HCT116 (cell line): ENCODE results near the gene DEF6. TPM values are rescaled to one million over a fixed set of nuclear protein-coding genes. Genes with fewer than 3 reads are reported as not detected.

Source experiments
- ATAC-seq: fragments of 200-7000 bp; cut with Tn5 transposase; 2 replicates; pipeline ENCODE4 v1.9.1; 2020; ENCODE audit warnings: mild to moderate bottlenecking, moderate library complexity
- BruUV-seq: library from RNA; stranded (reverse); fragments of 400-500 nt; replicated peaks from 2 replicates; lab custom pipeline; 2021; lab: Mats Ljungman, UMichigan
- CTCF ChIA-PET: fragments of 300-600 bp; sonication (Branson Sonifier 250); formaldehyde crosslinking; loops from one replicate; lab custom pipeline; 2021; ENCODE audit warnings: antibody characterized with exemption; lab: Charles Lee
- POLR2A ChIA-PET: fragments of 300-600, 350-600 bp; sonication (Branson Sonifier 250); formaldehyde crosslinking; loops from one replicate; lab custom pipeline; 2021; ENCODE audit warnings: antibody characterized with exemption; lab: Charles Lee
- RAD21 ChIA-PET, 2 experiments: fragments of 300-600 bp; sonication (Branson Sonifier 250); formaldehyde crosslinking; loops; one replicate each; lab custom pipeline; 2023; ENCODE audit warnings: low total read pairs in 2 of 2; ENCODE audit not compliant: uncharacterized antibody in 2 of 2, unreplicated experiment in 2 of 2, low non-redundant PET in 1 of 2; lab: Charles Lee
- DNase-seq: peaks from one replicate; pipeline ENCODE4 v3.0.0-alpha.2; 2010; ENCODE audit warnings: low read depth, low spot score
- H2AFZ ChIP-seq: fragments of 200-600 bp; shearing (Covaris generic), sonication (generic); 2 replicates; pipeline ENCODE4 v1.6.1; 2017; ENCODE audit warnings: low read depth, mixed run types, mixed read lengths, antibody characterized with exemption, low read length; ENCODE audit not compliant: poor library complexity, severe bottlenecking
- H3K27ac ChIP-seq: 2 replicates; pipeline ENCODE4 v1.5.1; 2012; ENCODE audit warnings: low read depth, low read length
- H3K27me3 ChIP-seq: fragments of 200-600 bp; sonication (generic); 2 replicates; pipeline ENCODE4 v1.6.1; 2016; ENCODE audit warnings: mixed run types, low read length, mixed read lengths; ENCODE audit not compliant: insufficient read depth
- H3K36me3 ChIP-seq, 2 experiments: fragments of 200-500 bp in 1 of 2; fragments of 200-600 bp in 1 of 2; sonication (Bioruptor generic) in 1 of 2; sonication (generic) in 1 of 2; 2 replicates each; pipeline versions ENCODE4 v1.5.1 to v1.6.1; 2014 to 2016; ENCODE audit warnings: low read length in 2 of 2, inconsistent platforms in 1 of 2, mixed read lengths in 1 of 2, mixed run types in 1 of 2; ENCODE audit not compliant: insufficient read depth in 2 of 2, control insufficient read depth in 1 of 2
- H3K4me1 ChIP-seq, 2 experiments: fragments of 200-600 bp in 1 of 2; sonication (generic) in 1 of 2; 2 replicates each; pipeline versions ENCODE4 v1.5.1 to v1.6.1; 2012 to 2017; ENCODE audit warnings: low read length in 2 of 2, inconsistent platforms in 1 of 2, mild to moderate bottlenecking in 1 of 2, mixed read lengths in 1 of 2, mixed run types in 1 of 2, moderate library complexity in 1 of 2; ENCODE audit not compliant: insufficient read depth in 2 of 2, control insufficient read depth in 1 of 2
- H3K4me2 ChIP-seq: fragments of 200-600 bp; sonication (generic); 2 replicates; pipeline ENCODE4 v1.6.1; 2017; ENCODE audit warnings: mixed run types, low read length, mixed read lengths
- H3K4me3 ChIP-seq, 2 experiments: fragments of 200-600 bp in 1 of 2; sonication (generic) in 1 of 2; replicated peaks in 1 of 2; 2 replicates each; pipeline ENCODE4 v1.5.1; 2011 to 2016; ENCODE audit warnings: low read length in 2 of 2, control low read depth in 1 of 2, low read depth in 1 of 2, mild to moderate bottlenecking in 1 of 2, mixed read lengths in 1 of 2, mixed run types in 1 of 2
- H3K79me2 ChIP-seq: fragments of 200-600 bp; sonication (generic); 2 replicates; pipeline ENCODE4 v1.6.1; 2017; ENCODE audit warnings: mild to moderate bottlenecking, mixed run types, low read length, moderate library complexity, mixed read lengths; ENCODE audit not compliant: insufficient read depth
- H3K9ac ChIP-seq: fragments of 200-600 bp; sonication (generic); 2 replicates; pipeline ENCODE4 v1.6.1; 2016; ENCODE audit warnings: low read length, mixed read lengths
- H3K9me2 ChIP-seq: fragments of 200-600 bp; sonication (generic), shearing (Covaris generic); 2 replicates; pipeline ENCODE4 v1.6.1; 2017; ENCODE audit warnings: mixed run types, mild to moderate bottlenecking, moderate library complexity; ENCODE audit not compliant: insufficient read depth
- H3K9me3 ChIP-seq, 2 experiments: fragments of 200-500 bp in 1 of 2; fragments of 200-600 bp in 1 of 2; sonication (Bioruptor generic) in 1 of 2; sonication (generic) in 1 of 2; 2 replicates each; pipeline ENCODE4 v1.6.1; 2014 to 2017; ENCODE audit warnings: low read length in 2 of 2, mixed read lengths in 2 of 2, inconsistent platforms in 1 of 2, low read depth in 1 of 2, mild to moderate bottlenecking in 1 of 2, mixed run types in 1 of 2, moderate library complexity in 1 of 2; ENCODE audit not compliant: control insufficient read depth in 1 of 2, insufficient read depth in 1 of 2
- H4K20me1 ChIP-seq: fragments of 200-600 bp; sonication (generic), shearing (Covaris generic); 2 replicates; pipeline ENCODE4 v1.6.1; 2017; ENCODE audit warnings: mixed run types, mild to moderate bottlenecking, moderate library complexity; ENCODE audit not compliant: insufficient read depth
- CBX3 ChIP-seq: IDR thresholded peaks from 2 replicates; pipeline ENCODE4 v1.6.1; 2012; ENCODE audit warnings: low read depth
- CEBPB ChIP-seq: IDR thresholded peaks from 2 replicates; pipeline ENCODE4 v1.6.1; 2012; ENCODE audit warnings: low read depth
- EGR1 ChIP-seq: IDR thresholded peaks from 2 replicates; pipeline ENCODE4 v1.6.1; 2012; ENCODE audit warnings: low read depth
- ELF1 ChIP-seq: IDR thresholded peaks from 2 replicates; pipeline ENCODE4 v1.6.1; 2012; ENCODE audit warnings: low read depth, borderline replicate concordance
- EZH2 ChIP-seq: fragments of 200-600 bp; sonication (generic); IDR thresholded peaks from 2 replicates; pipeline ENCODE4 v1.6.1; 2017; ENCODE audit warnings: antibody characterized with exemption, mixed run types
- EZH2phosphoT487 ChIP-seq: fragments of 200-600 bp; IDR thresholded peaks from 2 replicates; pipeline ENCODE4 v1.6.1; 2018; ENCODE audit warnings: antibody characterized with exemption, borderline replicate concordance
- FOSL1 ChIP-seq: IDR thresholded peaks from 2 replicates; pipeline ENCODE4 v1.6.1; 2012; ENCODE audit warnings: low read depth
- JUND ChIP-seq: IDR thresholded peaks from 2 replicates; pipeline ENCODE4 v1.6.1; 2012
- POLR2A ChIP-seq: IDR thresholded peaks from 2 replicates; pipeline ENCODE4 v1.7.0; 2011; ENCODE audit warnings: borderline replicate concordance; ENCODE audit not compliant: insufficient read depth, insufficient read length; ENCODE audit errors: extremely low read depth
- POLR2AphosphoS5 ChIP-seq: IDR thresholded peaks from 2 replicates; pipeline ENCODE4 v1.6.1; 2011; ENCODE audit warnings: mild to moderate bottlenecking, low read depth, low read length, moderate library complexity
- RAD21 ChIP-seq: IDR thresholded peaks from 2 replicates; pipeline ENCODE4 v1.6.1; 2012; ENCODE audit warnings: low read depth, mild to moderate bottlenecking
- SIN3A ChIP-seq: IDR thresholded peaks from 2 replicates; pipeline ENCODE4 v1.6.1; 2012; ENCODE audit warnings: low read depth
- SP1 ChIP-seq: IDR thresholded peaks from 2 replicates; pipeline ENCODE4 v1.6.1; 2012; ENCODE audit warnings: low read depth
- SRF ChIP-seq: IDR thresholded peaks from 2 replicates; pipeline ENCODE4 v1.6.1; 2012; ENCODE audit warnings: low read depth
- YY1 ChIP-seq: IDR thresholded peaks from 2 replicates; pipeline ENCODE4 v1.6.1; 2011; ENCODE audit warnings: low read length, low read depth, moderate library complexity, mild to moderate bottlenecking; ENCODE audit not compliant: insufficient replicate concordance; ENCODE audit errors: extremely low read depth
- ZNF274 ChIP-seq: fragments of 200-500 bp; sonication (Bioruptor generic); IDR thresholded peaks from 2 replicates; pipeline ENCODE4 v1.6.1; 2014; ENCODE audit warnings: mild to moderate bottlenecking, low read depth, low read length, inconsistent platforms
- intact Hi-C: fragments of 100-400 bp; cut with micrococcal nuclease; formaldehyde crosslinking; loops from 2 replicates; pipeline ENCODE4 v1.10.0; 2022
- total RNA-seq: library from RNA; stranded (reverse); gene quantifications from one replicate; pipeline ENCODE4 v1.2.1, GENCODE V29; 2021; ENCODE audit not compliant: unreplicated experiment
- TF ChIP-seq, protein P1 (sequence below): IDR thresholded peaks from 2 replicates; pipeline ENCODE4 v1.6.1; 2011; ENCODE audit warnings: mild to moderate bottlenecking, low read length, moderate library complexity; ENCODE audit not compliant: insufficient replicate concordance; ENCODE audit errors: extremely low read depth
- TF ChIP-seq, protein P2 (sequence below): IDR thresholded peaks from 2 replicates; pipeline ENCODE4 v1.6.1; 2012
- TF ChIP-seq, protein P3 (sequence below): IDR thresholded peaks from 2 replicates; pipeline ENCODE4 v1.6.1; 2012
- TF ChIP-seq, protein P4 (sequence below): IDR thresholded peaks from 2 replicates; pipeline ENCODE4 v1.6.1; 2012; ENCODE audit warnings: low read depth

DEF6 gene
- total RNA-seq, 1 experiment from 2014 or later: 40.4 TPM

DNA sequence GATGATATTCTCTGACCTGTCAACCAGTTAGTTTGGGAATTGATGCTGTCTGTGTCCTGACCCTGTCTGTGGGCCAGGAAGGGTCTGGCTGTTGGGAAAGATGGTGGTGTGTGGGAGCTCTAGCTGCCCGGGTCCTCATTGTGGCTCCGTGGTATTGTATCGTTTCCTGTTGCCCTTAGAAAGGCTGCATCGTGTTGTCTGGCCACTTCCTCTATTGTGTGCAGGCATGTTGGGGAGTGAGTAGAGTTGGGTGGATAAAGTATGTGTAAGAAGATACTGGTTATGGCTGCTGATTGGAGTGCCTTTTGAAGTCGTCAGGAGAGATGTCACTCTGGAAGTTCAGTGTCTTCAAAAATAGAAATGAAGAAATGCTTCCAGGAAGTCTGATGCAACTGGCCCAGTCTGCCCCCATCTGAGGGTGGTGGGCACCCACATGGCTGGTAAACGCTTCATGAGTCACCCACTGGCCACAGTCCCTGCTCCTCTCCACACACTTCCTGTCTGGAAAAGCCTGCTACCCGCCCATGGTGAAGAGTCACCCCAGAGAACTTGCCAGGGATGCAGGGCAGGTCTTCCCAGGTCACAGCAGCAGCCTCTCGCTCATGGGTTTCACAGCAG is 72.6 kb downstream of the DEF6 start (continued):
- TF ChIP-seq, protein P1, sequence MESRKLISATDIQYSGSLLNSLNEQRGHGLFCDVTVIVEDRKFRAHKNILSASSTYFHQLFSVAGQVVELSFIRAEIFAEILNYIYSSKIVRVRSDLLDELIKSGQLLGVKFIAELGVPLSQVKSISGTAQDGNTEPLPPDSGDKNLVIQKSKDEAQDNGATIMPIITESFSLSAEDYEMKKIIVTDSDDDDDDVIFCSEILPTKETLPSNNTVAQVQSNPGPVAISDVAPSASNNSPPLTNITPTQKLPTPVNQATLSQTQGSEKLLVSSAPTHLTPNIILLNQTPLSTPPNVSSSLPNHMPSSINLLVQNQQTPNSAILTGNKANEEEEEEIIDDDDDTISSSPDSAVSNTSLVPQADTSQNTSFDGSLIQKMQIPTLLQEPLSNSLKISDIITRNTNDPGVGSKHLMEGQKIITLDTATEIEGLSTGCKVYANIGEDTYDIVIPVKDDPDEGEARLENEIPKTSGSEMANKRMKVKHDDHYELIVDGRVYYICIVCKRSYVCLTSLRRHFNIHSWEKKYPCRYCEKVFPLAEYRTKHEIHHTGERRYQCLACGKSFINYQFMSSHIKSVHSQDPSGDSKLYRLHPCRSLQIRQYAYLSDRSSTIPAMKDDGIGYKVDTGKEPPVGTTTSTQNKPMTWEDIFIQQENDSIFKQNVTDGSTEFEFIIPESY: peak; percentile 71
- no peak for TF ChIP-seq POLR2A

DNA sequence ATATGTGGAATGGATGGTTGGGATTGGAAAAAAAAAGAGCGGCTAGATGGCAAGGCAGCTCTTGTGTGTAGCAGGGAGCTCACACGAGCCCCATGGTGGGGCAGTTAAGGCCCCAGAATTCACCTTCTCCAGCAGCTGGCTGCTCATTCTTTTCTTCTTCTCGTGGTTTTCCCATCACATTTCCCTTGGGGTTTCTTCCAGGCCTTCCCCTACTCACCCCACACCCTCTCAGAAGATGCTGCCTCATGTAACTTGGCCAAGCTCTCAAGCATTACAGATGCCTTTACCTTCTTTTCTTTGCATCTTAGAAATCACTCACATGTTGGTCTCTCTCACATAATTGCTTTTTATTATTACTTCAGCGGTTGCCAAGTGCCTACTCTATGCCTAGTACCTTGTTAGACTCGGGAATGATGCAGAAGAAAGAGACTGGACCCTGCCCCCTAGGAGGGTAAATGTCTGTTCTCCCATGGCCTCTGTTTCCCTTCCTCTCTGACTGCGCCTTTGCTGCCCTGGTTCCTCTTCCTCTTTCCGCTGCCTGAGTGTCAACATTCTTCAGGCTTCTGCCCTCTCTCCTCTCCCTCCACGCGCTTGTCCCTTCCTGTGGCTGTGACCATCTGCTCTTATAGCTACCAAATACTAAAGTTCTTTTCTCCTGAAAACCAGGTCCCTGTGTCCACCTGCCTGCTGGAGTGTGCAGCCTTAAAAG is 73.3 kb downstream of the DEF6 start:
- peak overlapping the region; percentile 68 for H3K27ac ChIP-seq
- H3K9me3 ChIP-seq: no peaks in the 10 kb centered on the region
- H3K4me3 ChIP-seq: peak overlapping the region in 1 of 2 experiments; percentile 30; a peak in 2 of 4 replicates
- H3K36me3 ChIP-seq: no peaks in the 10 kb centered on the region; a peak in 1 of 4 replicates
- H3K9me2 ChIP-seq: no peaks in the 10 kb centered on the region
- DNase-seq: no peak
- H3K9ac ChIP-seq: peak overlapping the region; percentile 60
- RAD21 ChIA-PET: no interaction called here
- H3K27me3 ChIP-seq: no peaks in the 10 kb centered on the region
- CTCF ChIA-PET: interaction anchor here (1.1 kb wide), 1 partner anchor 29 kb away, joined by 4 read pairs; the partner anchor contains the start of gene PPARD
- H4K20me1 ChIP-seq: no peaks in the 10 kb centered on the region
- intact Hi-C loops: no loop called here
- H3K79me2 ChIP-seq: peaks cover 67% of the 10 kb centered on the region
- TSS peak; percentile 33 for BruUV-seq
- H2AFZ ChIP-seq: no peak overlapping the region
- H3K4me1 ChIP-seq: peaks cover 52 to 60% of the 10 kb centered on the region in 2 experiments
- POLR2A ChIA-PET: interaction anchor here (1.2 to 1.6 kb wide), 2 partner anchors 30 kb away, joined by 3 to 4 read pairs; no protein-coding TSS in a partner anchor
- H3K4me2 ChIP-seq: peak overlapping the region; percentile 76
- no peak for ATAC-seq
- TF ChIP-seq EZH2phosphoT487 (no peak), JUND (no peak), CEBPB (no peak), FOSL1 (no peak), SRF (no peak), SP1 (no peak), RAD21 (no peak), EZH2 (no peak), EGR1 (no peak), ZNF274 (no peak), POLR2AphosphoS5 (no peak), YY1 (no peak), CBX3 (no peak), POLR2A (no peak), ELF1 (no peak), SIN3A (no peak)
- TF ChIP-seq, protein P2, sequence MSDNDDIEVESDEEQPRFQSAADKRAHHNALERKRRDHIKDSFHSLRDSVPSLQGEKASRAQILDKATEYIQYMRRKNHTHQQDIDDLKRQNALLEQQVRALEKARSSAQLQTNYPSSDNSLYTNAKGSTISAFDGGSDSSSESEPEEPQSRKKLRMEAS: no peak
- TF ChIP-seq, protein P3, sequence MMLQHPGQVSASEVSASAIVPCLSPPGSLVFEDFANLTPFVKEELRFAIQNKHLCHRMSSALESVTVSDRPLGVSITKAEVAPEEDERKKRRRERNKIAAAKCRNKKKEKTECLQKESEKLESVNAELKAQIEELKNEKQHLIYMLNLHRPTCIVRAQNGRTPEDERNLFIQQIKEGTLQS: no peak
- TF ChIP-seq, protein P4, sequence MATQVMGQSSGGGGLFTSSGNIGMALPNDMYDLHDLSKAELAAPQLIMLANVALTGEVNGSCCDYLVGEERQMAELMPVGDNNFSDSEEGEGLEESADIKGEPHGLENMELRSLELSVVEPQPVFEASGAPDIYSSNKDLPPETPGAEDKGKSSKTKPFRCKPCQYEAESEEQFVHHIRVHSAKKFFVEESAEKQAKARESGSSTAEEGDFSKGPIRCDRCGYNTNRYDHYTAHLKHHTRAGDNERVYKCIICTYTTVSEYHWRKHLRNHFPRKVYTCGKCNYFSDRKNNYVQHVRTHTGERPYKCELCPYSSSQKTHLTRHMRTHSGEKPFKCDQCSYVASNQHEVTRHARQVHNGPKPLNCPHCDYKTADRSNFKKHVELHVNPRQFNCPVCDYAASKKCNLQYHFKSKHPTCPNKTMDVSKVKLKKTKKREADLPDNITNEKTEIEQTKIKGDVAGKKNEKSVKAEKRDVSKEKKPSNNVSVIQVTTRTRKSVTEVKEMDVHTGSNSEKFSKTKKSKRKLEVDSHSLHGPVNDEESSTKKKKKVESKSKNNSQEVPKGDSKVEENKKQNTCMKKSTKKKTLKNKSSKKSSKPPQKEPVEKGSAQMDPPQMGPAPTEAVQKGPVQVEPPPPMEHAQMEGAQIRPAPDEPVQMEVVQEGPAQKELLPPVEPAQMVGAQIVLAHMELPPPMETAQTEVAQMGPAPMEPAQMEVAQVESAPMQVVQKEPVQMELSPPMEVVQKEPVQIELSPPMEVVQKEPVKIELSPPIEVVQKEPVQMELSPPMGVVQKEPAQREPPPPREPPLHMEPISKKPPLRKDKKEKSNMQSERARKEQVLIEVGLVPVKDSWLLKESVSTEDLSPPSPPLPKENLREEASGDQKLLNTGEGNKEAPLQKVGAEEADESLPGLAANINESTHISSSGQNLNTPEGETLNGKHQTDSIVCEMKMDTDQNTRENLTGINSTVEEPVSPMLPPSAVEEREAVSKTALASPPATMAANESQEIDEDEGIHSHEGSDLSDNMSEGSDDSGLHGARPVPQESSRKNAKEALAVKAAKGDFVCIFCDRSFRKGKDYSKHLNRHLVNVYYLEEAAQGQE: no peak
